ENCODE results near the gene FSTL4. TPM values are rescaled to one million over a fixed set of nuclear protein-coding genes. Genes with fewer than 3 reads are reported as not detected.

The FSTL4 gene
- total and polyA plus RNA-seq, 2 donors (not counting 1 experiment from before 2014, with no cell fraction given): 0.31 to 6.7 TPM

DNA sequence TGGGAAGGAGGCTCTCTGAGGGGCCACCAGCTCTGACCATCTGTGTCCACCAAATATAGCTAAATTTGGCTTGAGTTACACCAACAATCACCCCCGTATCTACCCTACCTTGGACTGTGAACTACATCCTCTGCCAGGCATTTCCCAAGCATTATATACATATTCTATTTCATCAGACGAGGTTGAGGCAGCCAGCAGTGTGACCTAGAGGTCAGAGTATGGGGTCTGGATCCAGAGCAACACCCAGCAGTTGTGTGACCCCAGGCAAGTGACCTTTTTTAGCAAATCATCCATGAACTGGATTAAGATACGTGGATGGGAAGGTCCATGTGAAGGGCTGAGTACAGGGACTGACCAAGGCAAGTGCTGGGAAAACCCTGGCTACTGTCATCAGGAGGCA is 379.9 kb downstream of the FSTL4 start:
- no peak for DNase-seq
- Mint-ChIP-seq H3K27me3 (peaks cover 18% of the 10 kb centered on the region), H3K27ac (no peak overlapping the region), H3K9me3 (ENCODE audit: insufficient read depth) (no peaks in the 10 kb centered on the region), H3K4me3 (no peak overlapping the region), H3K4me1 (peaks cover 2% of the 10 kb centered on the region)
- Histone ChIP-seq H3K79me2 (ENCODE audit: control insufficient read depth, insufficient read depth, low read length) (no peaks in the 10 kb centered on the region), H4K20me1 (ENCODE audit: control insufficient read depth, insufficient read depth, low read length, poor library complexity, severe bottlenecking) (no peaks in the 10 kb centered on the region), H3K27ac (ENCODE audit: low read length in 2 of 2) (no peak overlapping the region), H3K27me3 (replicated peaks in 1 of 4; ENCODE audit: control extremely low read depth in 1 of 4, control insufficient read depth in 3 of 4, insufficient read depth in 4 of 4, low read length in 3 of 4) (no peaks in the 10 kb centered on the region), H3K36me3 (replicated peaks in 1 of 2; ENCODE audit: control extremely low read depth in 1 of 2, control insufficient read depth in 1 of 2, extremely low read depth in 1 of 2, insufficient read depth in 2 of 2, low read length in 1 of 2) (no peaks in the 10 kb centered on the region), H3K4me3 (ENCODE audit: control extremely low read depth in 1 of 5, extremely low read depth in 1 of 5, insufficient read depth in 1 of 5, low read depth in 2 of 5, low read length in 4 of 5) (no peak overlapping the region), H3K9me3 (ENCODE audit: control extremely low read depth in 1 of 3, control insufficient read depth in 2 of 3, insufficient read depth in 1 of 3, low read length in 2 of 3) (no peaks in the 10 kb centered on the region), H3K4me1 (ENCODE audit: control insufficient read depth in 2 of 2, insufficient read depth in 2 of 2, low read length in 2 of 2) (no peaks in the 10 kb centered on the region), H3K9ac (ENCODE audit: low read length) (no peak overlapping the region), H2AFZ (ENCODE audit: insufficient read depth, low read depth, low read length, poor library complexity, severe bottlenecking) (no peak overlapping the region), H3K4me2 (replicated peaks; ENCODE audit: low read depth, low read length, poor library complexity, severe bottlenecking) (no peak overlapping the region)
- intact Hi-C loops (cut with micrococcal nuclease): no loop called here
- 71% methylated on average over 2 of the region's 3 CpGs for WGBS (ENCODE audit: insufficient coverage)
- POLR2A ChIA-PET: no interaction called here
- CTCF ChIA-PET: no interaction called here
- TF ChIP-seq EZH2 (IDR thresholded peaks at IDR 0.05; ENCODE audit: borderline replicate concordance, insufficient read depth, low read depth, low read length, poor library complexity, severe bottlenecking): no peak
- TF ChIP-seq, protein P1, sequence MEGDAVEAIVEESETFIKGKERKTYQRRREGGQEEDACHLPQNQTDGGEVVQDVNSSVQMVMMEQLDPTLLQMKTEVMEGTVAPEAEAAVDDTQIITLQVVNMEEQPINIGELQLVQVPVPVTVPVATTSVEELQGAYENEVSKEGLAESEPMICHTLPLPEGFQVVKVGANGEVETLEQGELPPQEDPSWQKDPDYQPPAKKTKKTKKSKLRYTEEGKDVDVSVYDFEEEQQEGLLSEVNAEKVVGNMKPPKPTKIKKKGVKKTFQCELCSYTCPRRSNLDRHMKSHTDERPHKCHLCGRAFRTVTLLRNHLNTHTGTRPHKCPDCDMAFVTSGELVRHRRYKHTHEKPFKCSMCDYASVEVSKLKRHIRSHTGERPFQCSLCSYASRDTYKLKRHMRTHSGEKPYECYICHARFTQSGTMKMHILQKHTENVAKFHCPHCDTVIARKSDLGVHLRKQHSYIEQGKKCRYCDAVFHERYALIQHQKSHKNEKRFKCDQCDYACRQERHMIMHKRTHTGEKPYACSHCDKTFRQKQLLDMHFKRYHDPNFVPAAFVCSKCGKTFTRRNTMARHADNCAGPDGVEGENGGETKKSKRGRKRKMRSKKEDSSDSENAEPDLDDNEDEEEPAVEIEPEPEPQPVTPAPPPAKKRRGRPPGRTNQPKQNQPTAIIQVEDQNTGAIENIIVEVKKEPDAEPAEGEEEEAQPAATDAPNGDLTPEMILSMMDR (IDR thresholded peaks at IDR 0.05): no peak
- no peak for ATAC-seq (ENCODE audit: low read depth)

- intact Hi-C loops (cut with micrococcal nuclease): no loop called here
- Histone ChIP-seq H3K27ac (ENCODE audit: low read length in 2 of 2) (no peak overlapping the region), H3K4me3 (ENCODE audit: control extremely low read depth in 1 of 5, extremely low read depth in 1 of 5, insufficient read depth in 1 of 5, low read depth in 2 of 5, low read length in 4 of 5) (no peak overlapping the region), H3K36me3 (replicated peaks in 1 of 2; ENCODE audit: control extremely low read depth in 1 of 2, control insufficient read depth in 1 of 2, extremely low read depth in 1 of 2, insufficient read depth in 2 of 2, low read length in 1 of 2) (no peaks in the 10 kb centered on the region), H4K20me1 (ENCODE audit: control insufficient read depth, insufficient read depth, low read length, poor library complexity, severe bottlenecking) (no peaks in the 10 kb centered on the region), H3K79me2 (ENCODE audit: control insufficient read depth, insufficient read depth, low read length) (no peaks in the 10 kb centered on the region), H3K9me3 (ENCODE audit: control extremely low read depth in 1 of 3, control insufficient read depth in 2 of 3, insufficient read depth in 1 of 3, low read length in 2 of 3) (no peaks in the 10 kb centered on the region), H3K9ac (ENCODE audit: low read length) (no peak overlapping the region), H2AFZ (ENCODE audit: insufficient read depth, low read depth, low read length, poor library complexity, severe bottlenecking) (no peak overlapping the region), H3K4me2 (replicated peaks; ENCODE audit: low read depth, low read length, poor library complexity, severe bottlenecking) (no peak overlapping the region), H3K4me1 (ENCODE audit: control insufficient read depth in 2 of 2, insufficient read depth in 2 of 2, low read length in 2 of 2) (no peaks in the 10 kb centered on the region), H3K27me3 (replicated peaks in 1 of 4; ENCODE audit: control extremely low read depth in 1 of 4, control insufficient read depth in 3 of 4, insufficient read depth in 4 of 4, low read length in 3 of 4) (no peaks in the 10 kb centered on the region)
- ChIA-PET POLR2A (no interaction called here), CTCF (no interaction called here)
- no peaks in the 10 kb centered on the region for H3K9me3 Mint-ChIP-seq (ENCODE audit: insufficient read depth)
- no peak for DNase-seq
- ATAC-seq (ENCODE audit: low read depth): no peak
- no peak overlapping the region for H3K27ac Mint-ChIP-seq
- peaks cover 21% of the 10 kb centered on the region for H3K27me3 Mint-ChIP-seq
- H3K4me3 Mint-ChIP-seq: no peak overlapping the region
- peaks cover 2% of the 10 kb centered on the region for H3K4me1 Mint-ChIP-seq
- 53% methylated on average over 5 of the region's 6 CpGs for WGBS (ENCODE audit: insufficient coverage)
- TF ChIP-seq EZH2 (IDR thresholded peaks at IDR 0.05; ENCODE audit: borderline replicate concordance, insufficient read depth, low read depth, low read length, poor library complexity, severe bottlenecking): no peak
- TF ChIP-seq, protein P1 (IDR thresholded peaks at IDR 0.05): no peak
Observed at GRCh38 chr5:133232011-133232410, 380.3 kb downstream of the FSTL4 start.

All from B cell (primary cell).